GM12878 (cell line): Measurements from ENCODE around the gene STOML3. TPM values are rescaled to one million over a fixed set of nuclear protein-coding genes. Genes with fewer than 3 reads are reported as not detected.

ENCODE experiments used
- ATAC-seq: fragments of 200-7000 bp; cut with Tn5 transposase; 3 replicates; pipeline ENCODE4 v1.9.1; 2020; ENCODE audit warnings: mild to moderate bottlenecking, moderate library complexity
- BruUV-seq: library from RNA; stranded (reverse); fragments of 400-500 nt; replicated peaks from 2 replicates; lab custom pipeline; 2021; lab: Mats Ljungman, UMichigan
- CTCF ChIA-PET: fragments of 300-600 bp; sonication (Branson Sonifier 250); formaldehyde crosslinking; extraction: SDS; loops from one replicate; lab custom pipeline; 2021; ENCODE audit warnings: inconsistent platforms; lab: Yijun Ruan, JAX
- POLR2A ChIA-PET: fragments of 350-600 bp; formaldehyde crosslinking; extraction: SDS; loops from one replicate; lab custom pipeline; 2021; ENCODE audit warnings: inconsistent platforms; lab: Charles Lee
- RAD21 ChIA-PET: fragments of 300-600 bp; sonication (Branson Sonifier 250); formaldehyde crosslinking; loops from one replicate; lab custom pipeline; 2023; ENCODE audit warnings: antibody characterized with exemption; ENCODE audit not compliant: unreplicated experiment; lab: Charles Lee
- SMC1A ChIA-PET: fragments of 300-600 bp; sonication (Branson Sonifier 250); formaldehyde crosslinking; loops from one replicate; lab custom pipeline; 2023; ENCODE audit not compliant: unreplicated experiment, uncharacterized antibody; lab: Charles Lee
- DNase-seq: peaks from one replicate; pipeline ENCODE4 v3.0.0-alpha.2; 2011; ENCODE audit warnings: low read depth, low spot score
- FAIRE-seq: peaks from 3 replicates; lab custom pipeline; 2011; peaks lifted over from hg19 to GRCh38; lab: Jason Lieb, UNC
- H2AFZ ChIP-seq: 2 replicates; pipeline ENCODE4 v1.6.0; 2011; ENCODE audit warnings: low read depth, low read length, control low read depth; ENCODE audit not compliant: control insufficient read depth
- H3K27ac ChIP-seq: 2 replicates; pipeline ENCODE4 v1.5.1; 2011; ENCODE audit warnings: control low read depth; ENCODE audit not compliant: control insufficient read depth, insufficient read depth
- H3K27me3 ChIP-seq, 2 experiments: replicated peaks in 1 of 2; 2 replicates each; pipeline versions ENCODE4 v1.6.0 to v1.6.1; 2011; ENCODE audit warnings: low read length in 1 of 2; ENCODE audit not compliant: control insufficient read depth in 2 of 2, insufficient read depth in 2 of 2
- H3K36me3 ChIP-seq, 2 experiments: 2 replicates each; pipeline ENCODE4 v1.5.1; 2011; ENCODE audit warnings: low read length in 1 of 2; ENCODE audit not compliant: control insufficient read depth in 2 of 2, insufficient read depth in 2 of 2
- H3K4me1 ChIP-seq: 2 replicates; pipeline ENCODE4 v1.6.1; 2011; ENCODE audit warnings: mild to moderate bottlenecking, low read length, moderate library complexity, mixed read lengths; ENCODE audit not compliant: control insufficient read depth, insufficient read depth
- H3K4me2 ChIP-seq: 2 replicates; pipeline ENCODE4 v1.6.0; 2011; ENCODE audit warnings: control low read depth; ENCODE audit not compliant: control insufficient read depth, insufficient read depth
- H3K4me3 ChIP-seq: fragments of 200-600 bp; sonication (generic); 2 replicates; pipeline ENCODE4 v1.5.1; 2016
- H3K79me2 ChIP-seq: 2 replicates; pipeline ENCODE4 v1.6.0; 2011; ENCODE audit warnings: low read length; ENCODE audit not compliant: control insufficient read depth, insufficient read depth
- H3K9ac ChIP-seq: 2 replicates; pipeline ENCODE4 v1.8.0; 2011; ENCODE audit warnings: low read length, control low read depth, mixed read lengths; ENCODE audit not compliant: control insufficient read depth, insufficient read depth
- H3K9me3 ChIP-seq: replicated peaks from 3 replicates; pipeline ENCODE4 v1.5.1; 2011; ENCODE audit warnings: mild to moderate bottlenecking, low read length; ENCODE audit not compliant: control insufficient read depth, insufficient read depth
- H4K20me1 ChIP-seq: 2 replicates; pipeline ENCODE4 v1.6.0; 2011; ENCODE audit not compliant: control insufficient read depth, insufficient read depth
- CBX5 ChIP-seq: sonication (generic); IDR thresholded peaks from 2 replicates; pipeline ENCODE4 v1.6.1; 2016; ENCODE audit warnings: low read depth, moderate library complexity, mild to moderate bottlenecking, inconsistent platforms
- MEF2A ChIP-seq: IDR thresholded peaks from 2 replicates; pipeline ENCODE4 v1.6.1; 2011; ENCODE audit warnings: low read depth, mild to moderate bottlenecking, low read length, moderate library complexity; ENCODE audit not compliant: insufficient read depth
- PAX8 ChIP-seq: fragments of 450-650 bp; IDR thresholded peaks from 2 replicates; pipeline ENCODE4 v1.6.1; 2017; ENCODE audit warnings: mild to moderate bottlenecking, moderate library complexity
- WGBS: methylation state at CpG from one replicate; pipeline ENCODE4 v1.1.6; 2016; ENCODE audit warnings: low lambda C conversion rate; ENCODE audit not compliant: insufficient replicate concordance, insufficient coverage; ENCODE audit errors: missing lambda C conversion rate; 5-methylcytosine and 5-hydroxymethylcytosine counted together
- in situ Hi-C: fragments of 300-500 bp; cut with MboI; formaldehyde crosslinking; loops from 9 replicates; pipeline ENCODE4 v1.14.3; 2018; ENCODE audit warnings: mixed read lengths
- intact Hi-C: fragments of 100-400 bp; cut with micrococcal nuclease; formaldehyde crosslinking; loops from one replicate; pipeline ENCODE4 v1.14.2; 2022; ENCODE audit not compliant: unreplicated experiment
- polyA plus RNA-seq, 11 experiments: library from polyadenylated mRNA; depleted of rRNA in 4 of 11; unstranded in 6 of 11; stranded (reverse) in 5 of 11; fragments of >200 nt; fragmentation: Nextera tagmentation in 4 of 11; fragmentation: Illumina TruSeq in 1 of 11; extraction: Ambion mirVana in 4 of 11; extraction: Trizol in 1 of 11; gene quantifications; 1 replicate in 1 of 11; 2 replicates in 10 of 11; pipeline versions ENCODE4 v1.2.1 to v1.2.3, GENCODE V29; 2011 to 2016; ENCODE audit warnings: inconsistent platforms in 2 of 11, missing spikeins in 2 of 11, low read depth in 1 of 11
- total RNA-seq, 4 experiments: library from RNA; depleted of rRNA in 3 of 4; stranded (reverse); fragments of >200 nt in 3 of 4; fragmentation: Illumina TruSeq in 1 of 4; extraction: Trizol in 1 of 4; gene quantifications; 2 replicates each; pipeline versions ENCODE4 v1.2.1 to v1.2.3, GENCODE V29; 2013 to 2021
- TF ChIP-seq, protein P1 (sequence below): fragments of 450-650 bp; formaldehyde crosslinking; IDR thresholded peaks from 2 replicates; pipeline ENCODE4 v1.4.0; 2020; ENCODE audit warnings: mild to moderate bottlenecking, moderate library complexity
- TF ChIP-seq, protein P2 (sequence below): fragments of 450-650 bp; IDR thresholded peaks from 2 replicates; pipeline ENCODE4 v1.6.1; 2014; ENCODE audit warnings: mild to moderate bottlenecking
- TF ChIP-seq, protein P3 (sequence below), 3 experiments: IDR thresholded peaks in 2 of 3; conservative IDR thresholded peaks in 1 of 3; 2 replicates each; pipeline ENCODE4 v1.5.1; 2011; ENCODE audit warnings: low read depth in 3 of 3, low read length in 3 of 3, mild to moderate bottlenecking in 3 of 3, control low read depth in 2 of 3, moderate library complexity in 2 of 3, inconsistent platforms in 1 of 3, mixed read lengths in 1 of 3; ENCODE audit not compliant: control insufficient read depth in 2 of 3, insufficient read depth in 1 of 3; ENCODE audit errors: extremely low read depth in 1 of 3

Gene STOML3
- total and polyA plus RNA-seq, 10 of the 15 experiments (the other 5 are each of a cell fraction or from before 2014, with no cell fraction given), result not detected

DNA sequence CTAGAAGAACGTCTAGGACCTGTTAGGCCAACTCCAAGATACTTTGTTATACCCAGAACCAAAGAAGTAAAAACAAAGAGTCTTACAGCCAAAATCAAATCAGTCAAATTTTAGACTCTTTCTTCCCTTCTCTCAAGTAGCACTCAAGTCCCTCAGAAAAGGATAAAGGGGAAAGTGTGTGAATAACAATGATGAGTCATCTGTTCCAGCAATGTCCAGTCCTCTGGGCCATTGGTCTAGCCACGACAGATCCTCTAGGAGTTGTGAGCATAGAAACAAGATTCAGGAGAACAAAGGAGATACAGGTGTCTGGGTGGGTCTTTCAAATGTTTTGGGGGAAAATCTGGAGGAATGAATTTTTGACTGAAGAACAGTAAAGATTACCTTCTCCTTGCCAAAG is 36.3 kb downstream of the STOML3 start (continued):
- TF ChIP-seq, protein P1, sequence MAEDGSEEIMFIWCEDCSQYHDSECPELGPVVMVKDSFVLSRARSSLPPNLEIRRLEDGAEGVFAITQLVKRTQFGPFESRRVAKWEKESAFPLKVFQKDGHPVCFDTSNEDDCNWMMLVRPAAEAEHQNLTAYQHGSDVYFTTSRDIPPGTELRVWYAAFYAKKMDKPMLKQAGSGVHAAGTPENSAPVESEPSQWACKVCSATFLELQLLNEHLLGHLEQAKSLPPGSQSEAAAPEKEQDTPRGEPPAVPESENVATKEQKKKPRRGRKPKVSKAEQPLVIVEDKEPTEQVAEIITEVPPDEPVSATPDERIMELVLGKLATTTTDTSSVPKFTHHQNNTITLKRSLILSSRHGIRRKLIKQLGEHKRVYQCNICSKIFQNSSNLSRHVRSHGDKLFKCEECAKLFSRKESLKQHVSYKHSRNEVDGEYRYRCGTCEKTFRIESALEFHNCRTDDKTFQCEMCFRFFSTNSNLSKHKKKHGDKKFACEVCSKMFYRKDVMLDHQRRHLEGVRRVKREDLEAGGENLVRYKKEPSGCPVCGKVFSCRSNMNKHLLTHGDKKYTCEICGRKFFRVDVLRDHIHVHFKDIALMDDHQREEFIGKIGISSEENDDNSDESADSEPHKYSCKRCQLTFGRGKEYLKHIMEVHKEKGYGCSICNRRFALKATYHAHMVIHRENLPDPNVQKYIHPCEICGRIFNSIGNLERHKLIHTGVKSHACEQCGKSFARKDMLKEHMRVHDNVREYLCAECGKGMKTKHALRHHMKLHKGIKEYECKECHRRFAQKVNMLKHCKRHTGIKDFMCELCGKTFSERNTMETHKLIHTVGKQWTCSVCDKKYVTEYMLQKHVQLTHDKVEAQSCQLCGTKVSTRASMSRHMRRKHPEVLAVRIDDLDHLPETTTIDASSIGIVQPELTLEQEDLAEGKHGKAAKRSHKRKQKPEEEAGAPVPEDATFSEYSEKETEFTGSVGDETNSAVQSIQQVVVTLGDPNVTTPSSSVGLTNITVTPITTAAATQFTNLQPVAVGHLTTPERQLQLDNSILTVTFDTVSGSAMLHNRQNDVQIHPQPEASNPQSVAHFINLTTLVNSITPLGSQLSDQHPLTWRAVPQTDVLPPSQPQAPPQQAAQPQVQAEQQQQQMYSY (CRISPR knock-in tag), result no peak

DNA sequence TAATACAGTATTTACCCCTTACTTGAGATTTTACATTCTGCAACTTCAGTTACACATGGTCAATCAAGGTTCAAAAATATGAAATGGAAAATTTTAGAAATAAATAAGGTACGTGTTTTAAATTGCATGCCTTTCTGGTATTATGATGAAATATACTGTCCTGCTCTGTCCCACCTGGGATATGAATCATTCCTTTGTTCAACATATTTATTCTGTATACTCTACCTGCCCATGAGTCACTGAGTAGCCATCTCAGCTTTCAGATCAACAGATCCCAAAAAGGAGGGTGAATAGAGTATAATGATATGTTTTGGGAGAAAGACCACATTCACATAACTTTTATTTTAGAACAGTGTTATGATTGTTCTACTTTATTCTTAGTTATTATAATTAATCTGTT is 37.8 kb downstream of the STOML3 start:
- no peak for FAIRE-seq
- intact Hi-C loops (no loop called here), in situ Hi-C loops (no loop called here)
- no peak for TF ChIP-seq MEF2A
- TF ChIP-seq CBX5, result no peak
- TF ChIP-seq, protein P2, sequence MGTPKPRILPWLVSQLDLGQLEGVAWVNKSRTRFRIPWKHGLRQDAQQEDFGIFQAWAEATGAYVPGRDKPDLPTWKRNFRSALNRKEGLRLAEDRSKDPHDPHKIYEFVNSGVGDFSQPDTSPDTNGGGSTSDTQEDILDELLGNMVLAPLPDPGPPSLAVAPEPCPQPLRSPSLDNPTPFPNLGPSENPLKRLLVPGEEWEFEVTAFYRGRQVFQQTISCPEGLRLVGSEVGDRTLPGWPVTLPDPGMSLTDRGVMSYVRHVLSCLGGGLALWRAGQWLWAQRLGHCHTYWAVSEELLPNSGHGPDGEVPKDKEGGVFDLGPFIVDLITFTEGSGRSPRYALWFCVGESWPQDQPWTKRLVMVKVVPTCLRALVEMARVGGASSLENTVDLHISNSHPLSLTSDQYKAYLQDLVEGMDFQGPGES, result no peak
- TF ChIP-seq, protein P3, sequence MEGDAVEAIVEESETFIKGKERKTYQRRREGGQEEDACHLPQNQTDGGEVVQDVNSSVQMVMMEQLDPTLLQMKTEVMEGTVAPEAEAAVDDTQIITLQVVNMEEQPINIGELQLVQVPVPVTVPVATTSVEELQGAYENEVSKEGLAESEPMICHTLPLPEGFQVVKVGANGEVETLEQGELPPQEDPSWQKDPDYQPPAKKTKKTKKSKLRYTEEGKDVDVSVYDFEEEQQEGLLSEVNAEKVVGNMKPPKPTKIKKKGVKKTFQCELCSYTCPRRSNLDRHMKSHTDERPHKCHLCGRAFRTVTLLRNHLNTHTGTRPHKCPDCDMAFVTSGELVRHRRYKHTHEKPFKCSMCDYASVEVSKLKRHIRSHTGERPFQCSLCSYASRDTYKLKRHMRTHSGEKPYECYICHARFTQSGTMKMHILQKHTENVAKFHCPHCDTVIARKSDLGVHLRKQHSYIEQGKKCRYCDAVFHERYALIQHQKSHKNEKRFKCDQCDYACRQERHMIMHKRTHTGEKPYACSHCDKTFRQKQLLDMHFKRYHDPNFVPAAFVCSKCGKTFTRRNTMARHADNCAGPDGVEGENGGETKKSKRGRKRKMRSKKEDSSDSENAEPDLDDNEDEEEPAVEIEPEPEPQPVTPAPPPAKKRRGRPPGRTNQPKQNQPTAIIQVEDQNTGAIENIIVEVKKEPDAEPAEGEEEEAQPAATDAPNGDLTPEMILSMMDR (IDR thresholded peaks at IDR 0.05 in 2 of 3, conservative IDR thresholded peaks at IDR 0.05 in 1 of 3; ENCODE audit: control insufficient read depth in 2 of 3, extremely low read depth in 1 of 3, insufficient read depth in 1 of 3, low read depth in 3 of 3, low read length in 3 of 3), result no peak
- TF ChIP-seq PAX8, result no peak
- no peaks in the 10 kb centered on the region for H3K4me1 ChIP-seq
- ChIA-PET CTCF (no interaction called here), SMC1A (no interaction called here), POLR2A (no interaction called here), RAD21 (no interaction called here)
- H3K79me2 ChIP-seq, result no peaks in the 10 kb centered on the region
- WGBS, result 18% methylated on average over 1 of the region's 1 CpG
- DNase-seq, result no peak
- H2AFZ ChIP-seq, result no peak overlapping the region
- H4K20me1 ChIP-seq, result no peaks in the 10 kb centered on the region
- no peak overlapping the region for H3K4me3 ChIP-seq
- no peak overlapping the region for H3K4me2 ChIP-seq
- H3K9me3 ChIP-seq, result no peaks in the 10 kb centered on the region
- no peak for ATAC-seq
- BruUV-seq, result no TSS peak
- H3K36me3 ChIP-seq, result no peaks in the 10 kb centered on the region
- H3K27ac ChIP-seq, result no peak overlapping the region
- H3K9ac ChIP-seq, result no peak overlapping the region
- H3K27me3 ChIP-seq, result no peaks in the 10 kb centered on the region
